ENCODE data around the gene EDC4. TPM values are rescaled to one million over a fixed set of nuclear protein-coding genes. Genes with fewer than 3 reads are reported as not detected.

The EDC4 gene
- total and polyA plus RNA-seq, 2 of the 13 experiments (the other 11 are each of a cell fraction or from before 2014, with no cell fraction given) = 51.4 to 59.1 TPM

DNA sequence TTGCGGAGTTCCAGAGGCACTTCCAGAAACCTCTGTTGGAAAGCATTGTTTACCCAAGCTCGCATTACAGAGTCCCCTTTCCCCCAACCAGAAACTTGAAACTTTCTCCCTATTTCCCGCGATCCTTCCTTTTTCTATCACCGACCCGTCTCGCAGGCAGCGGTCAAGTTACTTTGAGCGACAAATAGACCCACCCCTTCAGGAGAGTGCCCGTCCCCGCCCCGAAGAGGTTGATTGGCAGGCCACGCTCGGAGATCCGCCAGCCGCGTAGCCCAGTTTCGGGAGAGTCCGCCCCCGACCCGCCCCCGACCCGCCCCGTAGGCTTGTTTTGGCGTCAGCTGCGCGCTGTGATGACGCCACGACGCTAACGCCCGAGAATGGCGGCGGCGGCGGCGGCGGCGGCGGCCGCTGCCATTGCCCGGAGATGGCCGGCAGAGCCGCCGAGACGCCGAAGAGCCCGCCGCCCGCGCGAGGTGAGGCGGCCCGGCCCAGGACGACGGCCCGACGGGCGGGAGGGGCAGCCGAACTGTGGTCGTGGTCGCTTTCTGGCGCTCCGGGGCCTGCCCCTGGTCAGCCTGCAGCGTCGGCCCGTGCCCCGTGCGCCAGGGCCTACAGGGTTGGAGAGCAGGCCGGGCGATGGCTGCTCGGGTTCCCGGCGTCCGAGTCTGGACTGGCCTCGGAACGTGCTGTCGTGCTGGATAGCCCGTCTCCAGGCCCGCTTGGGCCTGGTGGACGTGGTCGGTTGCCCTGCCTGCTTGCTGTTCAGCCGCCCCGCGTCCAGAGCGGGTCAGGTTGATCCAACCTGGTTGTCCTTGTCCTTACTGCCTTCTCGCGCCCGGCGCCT lies 20.3 kb downstream of the EDC4 start, which contains the start of gene PSKH1 (continued):
- TF ChIP-seq CREB1 (IDR thresholded peaks at IDR 0.05) (peak; percentile 96), CREB1 (CRISPR knock-in tag; IDR thresholded peaks at IDR 0.05) (peak; percentile 96), POLR2G (IDR thresholded peaks at IDR 0.05; ENCODE audit: low read depth, low read length) (peak; percentile 76), ETV6 (CRISPR knock-in tag; conservative IDR thresholded peaks at IDR 0.05) (peak; percentile 79; the same call in 1 of the 2 replicates), ZNF496 (CRISPR knock-in tag; IDR thresholded peaks at IDR 0.05; ENCODE audit: insufficient replicate concordance) (no peak), ZNF124 (CRISPR knock-in tag; IDR thresholded peaks at IDR 0.05) (0 out of 2 replicates have a peak, but pooled peaks have one; percentile 2), ZNF543 (CRISPR knock-in tag; IDR thresholded peaks at IDR 0.05) (no peak; the same call in 1 of the 2 replicates), THAP11 (CRISPR knock-in tag; IDR thresholded peaks at IDR 0.05) (peak; percentile 77), MBD4 (IDR thresholded peaks at IDR 0.05; ENCODE audit: borderline replicate concordance, low read length) (no peak), ZNF703 (CRISPR knock-in tag; IDR thresholded peaks at IDR 0.05; ENCODE audit: borderline replicate concordance) (peak; percentile 83; the same call in 1 of the 2 replicates), SP4 (CRISPR knock-in tag; IDR thresholded peaks at IDR 0.05) (peak; percentile 98), ZNF782 (CRISPR knock-in tag; IDR thresholded peaks at IDR 0.05; ENCODE audit: borderline replicate concordance) (peak; percentile 93), SP5 (CRISPR knock-in tag; IDR thresholded peaks at IDR 0.05; ENCODE audit: borderline replicate concordance, low read depth) (peak; percentile 66; the same call in 1 of the 2 replicates), ZBTB42 (CRISPR knock-in tag; IDR thresholded peaks at IDR 0.05) (peak; percentile 40; the same call in 1 of the 2 replicates)
- TF ChIP-seq, protein P1, sequence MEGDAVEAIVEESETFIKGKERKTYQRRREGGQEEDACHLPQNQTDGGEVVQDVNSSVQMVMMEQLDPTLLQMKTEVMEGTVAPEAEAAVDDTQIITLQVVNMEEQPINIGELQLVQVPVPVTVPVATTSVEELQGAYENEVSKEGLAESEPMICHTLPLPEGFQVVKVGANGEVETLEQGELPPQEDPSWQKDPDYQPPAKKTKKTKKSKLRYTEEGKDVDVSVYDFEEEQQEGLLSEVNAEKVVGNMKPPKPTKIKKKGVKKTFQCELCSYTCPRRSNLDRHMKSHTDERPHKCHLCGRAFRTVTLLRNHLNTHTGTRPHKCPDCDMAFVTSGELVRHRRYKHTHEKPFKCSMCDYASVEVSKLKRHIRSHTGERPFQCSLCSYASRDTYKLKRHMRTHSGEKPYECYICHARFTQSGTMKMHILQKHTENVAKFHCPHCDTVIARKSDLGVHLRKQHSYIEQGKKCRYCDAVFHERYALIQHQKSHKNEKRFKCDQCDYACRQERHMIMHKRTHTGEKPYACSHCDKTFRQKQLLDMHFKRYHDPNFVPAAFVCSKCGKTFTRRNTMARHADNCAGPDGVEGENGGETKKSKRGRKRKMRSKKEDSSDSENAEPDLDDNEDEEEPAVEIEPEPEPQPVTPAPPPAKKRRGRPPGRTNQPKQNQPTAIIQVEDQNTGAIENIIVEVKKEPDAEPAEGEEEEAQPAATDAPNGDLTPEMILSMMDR (CRISPR knock-in tag; IDR thresholded peaks at IDR 0.05) = peak; percentile 12; the same call in 1 of the 2 replicates
- TF ChIP-seq, protein P2, sequence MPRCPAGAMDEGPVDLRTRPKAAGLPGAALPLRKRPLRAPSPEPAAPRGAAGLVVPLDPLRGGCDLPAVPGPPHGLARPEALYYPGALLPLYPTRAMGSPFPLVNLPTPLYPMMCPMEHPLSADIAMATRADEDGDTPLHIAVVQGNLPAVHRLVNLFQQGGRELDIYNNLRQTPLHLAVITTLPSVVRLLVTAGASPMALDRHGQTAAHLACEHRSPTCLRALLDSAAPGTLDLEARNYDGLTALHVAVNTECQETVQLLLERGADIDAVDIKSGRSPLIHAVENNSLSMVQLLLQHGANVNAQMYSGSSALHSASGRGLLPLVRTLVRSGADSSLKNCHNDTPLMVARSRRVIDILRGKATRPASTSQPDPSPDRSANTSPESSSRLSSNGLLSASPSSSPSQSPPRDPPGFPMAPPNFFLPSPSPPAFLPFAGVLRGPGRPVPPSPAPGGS (CRISPR knock-in tag; IDR thresholded peaks at IDR 0.05) = peak; percentile 83
- TF ChIP-seq, protein P3, sequence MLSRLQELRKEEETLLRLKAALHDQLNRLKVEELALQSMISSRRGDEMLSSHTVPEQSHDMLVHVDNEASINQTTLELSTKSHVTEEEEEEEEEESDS (CRISPR knock-in tag; IDR thresholded peaks at IDR 0.05; ENCODE audit: borderline replicate concordance) = peak; percentile 13; the same call in 1 of the 2 replicates
- TF ChIP-seq, protein P4, sequence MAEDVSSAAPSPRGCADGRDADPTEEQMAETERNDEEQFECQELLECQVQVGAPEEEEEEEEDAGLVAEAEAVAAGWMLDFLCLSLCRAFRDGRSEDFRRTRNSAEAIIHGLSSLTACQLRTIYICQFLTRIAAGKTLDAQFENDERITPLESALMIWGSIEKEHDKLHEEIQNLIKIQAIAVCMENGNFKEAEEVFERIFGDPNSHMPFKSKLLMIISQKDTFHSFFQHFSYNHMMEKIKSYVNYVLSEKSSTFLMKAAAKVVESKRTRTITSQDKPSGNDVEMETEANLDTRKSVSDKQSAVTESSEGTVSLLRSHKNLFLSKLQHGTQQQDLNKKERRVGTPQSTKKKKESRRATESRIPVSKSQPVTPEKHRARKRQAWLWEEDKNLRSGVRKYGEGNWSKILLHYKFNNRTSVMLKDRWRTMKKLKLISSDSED (CRISPR knock-in tag; IDR thresholded peaks at IDR 0.05) = 0 out of 2 replicates have a peak, but pooled peaks have one; percentile 61
- TF ChIP-seq, protein P5, sequence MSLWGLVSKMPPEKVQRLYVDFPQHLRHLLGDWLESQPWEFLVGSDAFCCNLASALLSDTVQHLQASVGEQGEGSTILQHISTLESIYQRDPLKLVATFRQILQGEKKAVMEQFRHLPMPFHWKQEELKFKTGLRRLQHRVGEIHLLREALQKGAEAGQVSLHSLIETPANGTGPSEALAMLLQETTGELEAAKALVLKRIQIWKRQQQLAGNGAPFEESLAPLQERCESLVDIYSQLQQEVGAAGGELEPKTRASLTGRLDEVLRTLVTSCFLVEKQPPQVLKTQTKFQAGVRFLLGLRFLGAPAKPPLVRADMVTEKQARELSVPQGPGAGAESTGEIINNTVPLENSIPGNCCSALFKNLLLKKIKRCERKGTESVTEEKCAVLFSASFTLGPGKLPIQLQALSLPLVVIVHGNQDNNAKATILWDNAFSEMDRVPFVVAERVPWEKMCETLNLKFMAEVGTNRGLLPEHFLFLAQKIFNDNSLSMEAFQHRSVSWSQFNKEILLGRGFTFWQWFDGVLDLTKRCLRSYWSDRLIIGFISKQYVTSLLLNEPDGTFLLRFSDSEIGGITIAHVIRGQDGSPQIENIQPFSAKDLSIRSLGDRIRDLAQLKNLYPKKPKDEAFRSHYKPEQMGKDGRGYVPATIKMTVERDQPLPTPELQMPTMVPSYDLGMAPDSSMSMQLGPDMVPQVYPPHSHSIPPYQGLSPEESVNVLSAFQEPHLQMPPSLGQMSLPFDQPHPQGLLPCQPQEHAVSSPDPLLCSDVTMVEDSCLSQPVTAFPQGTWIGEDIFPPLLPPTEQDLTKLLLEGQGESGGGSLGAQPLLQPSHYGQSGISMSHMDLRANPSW (CRISPR knock-in tag; IDR thresholded peaks at IDR 0.05; ENCODE audit: borderline replicate concordance) = 0 out of 2 replicates have a peak, but pooled peaks have one; percentile 15
- TF ChIP-seq, protein P6, sequence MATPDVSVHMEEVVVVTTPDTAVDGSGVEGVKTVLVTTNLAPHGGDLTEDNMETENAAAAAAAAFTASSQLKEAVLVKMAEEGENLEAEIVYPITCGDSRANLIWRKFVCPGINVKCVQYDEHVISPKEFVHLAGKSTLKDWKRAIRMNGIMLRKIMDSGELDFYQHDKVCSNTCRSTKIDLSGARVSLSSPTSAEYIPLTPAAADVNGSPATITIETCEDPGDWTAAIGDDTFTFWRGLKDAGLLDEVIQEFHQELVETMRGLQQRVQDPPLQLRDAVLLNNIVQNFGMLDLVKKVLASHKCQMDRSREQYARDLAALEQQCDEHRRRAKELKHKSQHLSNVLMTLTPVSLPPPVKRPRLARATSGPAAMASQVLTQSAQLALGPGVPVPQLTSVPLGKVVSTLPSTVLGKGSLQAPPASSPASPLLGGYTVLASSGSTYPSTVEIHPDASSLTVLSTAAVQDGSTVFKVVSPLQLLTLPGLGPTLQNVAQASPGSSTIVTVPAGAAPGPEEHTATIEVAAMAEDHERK (CRISPR knock-in tag; IDR thresholded peaks at IDR 0.05; ENCODE audit: low read depth) = peak; percentile 74
